CD4-positive, alpha-beta memory T cell (primary cell): ENCODE data around the gene SYNPO2. TPM values are rescaled to one million over a fixed set of nuclear protein-coding genes. Genes with fewer than 3 reads are reported as not detected.
A peak's percentile ranks its signal among the peaks of the same experiment; 100 is the strongest.

Experiments
- CTCF ChIA-PET: fragments of 350-600 bp; sonication (Branson Sonifier 250); formaldehyde crosslinking; loops from one replicate; lab custom pipeline; 2021; ENCODE audit warnings: inconsistent platforms; ENCODE audit not compliant: partially characterized antibody; lab: Charles Lee
- POLR2A ChIA-PET: fragments of 350-600 bp; sonication (Branson Sonifier 250); formaldehyde crosslinking; loops from one replicate; lab custom pipeline; 2021; ENCODE audit not compliant: partially characterized antibody; lab: Charles Lee
- DNase-seq, 5 donors: peaks; one replicate each; pipeline versions ENCODE4 v3.0.0 to v3.0.0-alpha.2; 2020 to 2022; ENCODE audit warnings: mixed read lengths in 1 of 5
- H3K27ac ChIP-seq: one replicate; pipeline ENCODE4 v1.7.0; 2013; ENCODE audit warnings: low read depth, low read length
- H3K27me3 ChIP-seq: 2 replicates; pipeline ENCODE4 v1.7.0; 2013; ENCODE audit warnings: mild to moderate bottlenecking, low read length, moderate library complexity; ENCODE audit not compliant: insufficient read depth
- H3K36me3 ChIP-seq: 2 replicates; pipeline ENCODE4 v1.7.0; 2013; ENCODE audit warnings: mild to moderate bottlenecking, low read length, moderate library complexity; ENCODE audit not compliant: insufficient read depth
- H3K4me1 ChIP-seq: 2 replicates; pipeline ENCODE4 v1.7.0; 2013; ENCODE audit warnings: mild to moderate bottlenecking, low read length, moderate library complexity; ENCODE audit not compliant: insufficient read depth
- H3K4me3 ChIP-seq, 2 donors: one replicate each; pipeline ENCODE4 v1.7.0; 2013; ENCODE audit warnings: low read length in 2 of 2, mild to moderate bottlenecking in 1 of 2
- H3K9me3 ChIP-seq, 2 donors: one replicate each; pipeline ENCODE4 v1.7.0; 2013; ENCODE audit warnings: low read length in 2 of 2, control low read depth in 1 of 2; ENCODE audit not compliant: control insufficient read depth in 1 of 2
- H3K27ac Mint-ChIP-seq, 7 donors: one replicate each; pipeline ENCODE4 v1.8.0; 2020 to 2021; ENCODE audit warnings: mixed read lengths in 7 of 7, mild to moderate bottlenecking in 6 of 7, inconsistent platforms in 3 of 7, moderate library complexity in 3 of 7
- H3K27me3 Mint-ChIP-seq, 2 donors: one replicate each; pipeline ENCODE4 v1.8.0; 2020 to 2021; ENCODE audit warnings: mixed read lengths in 2 of 2
- H3K36me3 Mint-ChIP-seq, 2 donors: one replicate each; pipeline ENCODE4 v1.8.0; 2020 to 2021; ENCODE audit warnings: mixed read lengths in 2 of 2, inconsistent platforms in 1 of 2, mild to moderate bottlenecking in 1 of 2
- H3K4me1 Mint-ChIP-seq, 4 donors: one replicate each; pipeline ENCODE4 v1.8.0; 2020 to 2021; ENCODE audit warnings: mixed read lengths in 4 of 4, mild to moderate bottlenecking in 1 of 4
- H3K4me3 Mint-ChIP-seq, 8 donors: one replicate each; pipeline ENCODE4 v1.8.0; 2020 to 2021; ENCODE audit warnings: mixed read lengths in 8 of 8, mild to moderate bottlenecking in 7 of 8, moderate library complexity in 6 of 8, inconsistent platforms in 3 of 8
- H3K9me3 Mint-ChIP-seq, 8 donors: one replicate each; pipeline ENCODE4 v1.8.0; 2020 to 2021; ENCODE audit warnings: mixed read lengths in 8 of 8, mild to moderate bottlenecking in 5 of 8, inconsistent platforms in 3 of 8, moderate library complexity in 1 of 8
- intact Hi-C: fragments of 100-400 bp; cut with micrococcal nuclease; formaldehyde crosslinking; loops from one replicate; pipeline ENCODE4 v1.15.1; 2023
- polyA plus RNA-seq, 2 donors: library from polyadenylated mRNA; unstranded; fragments of 300-500 nt; fragmentation: Illumina TruSeq; gene quantifications; one replicate each; pipeline ENCODE4 v1.2.3, GENCODE V29; 2021
- total RNA-seq, 2 experiments: library from RNA; stranded (reverse); gene quantifications; one replicate each; pipeline ENCODE4 v1.2.3, GENCODE V29; 2021

Gene SYNPO2
- total and polyA plus RNA-seq, 4 experiments from 2014 or later, result 0.04 to 1.4 (median 0.84) TPM

DNA sequence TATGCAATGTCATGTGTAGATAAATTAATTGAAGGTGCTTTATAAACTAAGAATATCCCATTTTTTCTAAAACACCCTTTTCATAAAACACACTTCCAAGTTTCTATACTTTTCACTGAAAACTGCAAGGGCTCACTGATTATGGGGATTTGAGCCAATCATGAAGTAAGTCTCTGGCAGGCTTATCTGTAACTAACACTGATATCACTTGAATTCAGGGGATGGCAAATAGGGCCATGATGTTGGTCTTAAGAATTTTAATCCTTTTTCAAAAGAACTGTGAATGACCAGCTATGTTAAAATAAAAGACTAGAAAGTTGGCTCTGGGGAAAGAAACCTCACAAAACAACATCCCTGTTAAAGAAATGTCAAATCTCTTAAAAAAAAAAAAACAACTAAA, 39.8 kb upstream of the SYNPO2 start:
- H3K4me3 ChIP-seq, result no peak overlapping the region
- DNase-seq, result no peak
- ChIA-PET CTCF (interaction anchor here (2.5 kb wide), 1 partner anchor 14 kb away, joined by 6 read pairs; the partner anchor contains the start of gene SEC24D), POLR2A (interaction anchor here (1.8 to 2.6 kb wide), 2 partner anchors 15 to 17 kb away, joined by 6 read pairs; no protein-coding TSS in a partner anchor)
- H3K36me3 Mint-ChIP-seq, result peaks cover 10 to 12% of the 10 kb centered on the region in 2 donors
- peaks cover 0 to 4% (median 0%) of the 10 kb centered on the region in 8 donors for H3K9me3 Mint-ChIP-seq
- H3K4me3 Mint-ChIP-seq, result no peak overlapping the region
- no peak overlapping the region for H3K27ac Mint-ChIP-seq
- H3K27me3 Mint-ChIP-seq, result peaks cover 2 to 4% of the 10 kb centered on the region in 2 donors
- intact Hi-C loops, result no loop called here
- no peak overlapping the region for H3K27ac ChIP-seq
- H3K36me3 ChIP-seq, result no peaks in the 10 kb centered on the region
- peaks cover 18% of the 10 kb centered on the region for H3K4me1 ChIP-seq
- H3K27me3 ChIP-seq, result no peaks in the 10 kb centered on the region
- H3K9me3 ChIP-seq, result no peaks in the 10 kb centered on the region
- H3K4me1 Mint-ChIP-seq, result peaks cover 17 to 33% (median 25%) of the 10 kb centered on the region in 4 donors

DNA sequence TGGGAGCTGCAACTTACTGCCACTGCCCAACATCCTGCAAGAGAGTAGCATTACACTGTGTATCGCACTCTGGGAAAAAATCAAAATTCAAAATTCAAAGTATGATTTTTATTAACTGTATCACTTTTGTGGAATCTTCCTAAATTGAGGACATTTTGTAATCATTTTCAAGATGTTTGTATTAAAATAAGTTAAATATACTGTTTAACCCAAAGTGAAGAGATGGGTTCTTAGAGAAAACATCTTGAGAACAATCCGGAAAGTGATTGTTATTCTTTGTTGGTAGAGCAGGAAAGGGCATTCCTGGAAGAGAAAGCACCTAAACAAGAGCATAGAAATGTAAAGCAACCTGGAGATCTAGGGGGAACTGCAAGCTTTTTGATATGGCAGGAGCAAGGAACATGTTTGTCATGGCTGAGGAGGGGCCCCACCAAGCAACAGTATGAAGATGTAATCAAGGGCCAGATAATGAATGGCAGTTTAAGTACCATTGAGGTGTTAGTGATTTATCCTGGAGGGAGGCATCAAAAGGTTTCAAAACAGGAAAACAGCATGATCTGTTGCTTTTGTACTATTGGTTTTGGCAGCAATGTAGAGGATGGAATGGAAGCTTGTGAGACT, 38.7 kb upstream of the SYNPO2 start:
- Histone ChIP-seq H3K27me3 (no peaks in the 10 kb centered on the region), H3K4me1 (peaks cover 18% of the 10 kb centered on the region), H3K4me3 (peak overlapping the region; percentile 63 to 72), H3K36me3 (no peaks in the 10 kb centered on the region), H3K9me3 (no peaks in the 10 kb centered on the region), H3K27ac (peak overlapping the region; percentile 75)
- peak in 1 of 5 donors; percentile 5 for DNase-seq
- CTCF ChIA-PET, result interaction anchor here (1.1 to 2.6 kb wide), 3 partner anchors 9 to 15 kb away, joined by 4 to 13 read pairs (median 6); partner anchors contain the start of gene SEC24D
- peaks cover 0 to 4% (median 0%) of the 10 kb centered on the region in 8 donors for H3K9me3 Mint-ChIP-seq
- POLR2A ChIA-PET, result interaction anchor here (0.7 to 2.6 kb wide), 8 partner anchors 14 to 362 kb away, joined by 3 to 27 read pairs (median 4); partner anchors contain the start of genes METTL14, SEC24D and USP53
- H3K36me3 Mint-ChIP-seq, result peaks cover 10 to 12% of the 10 kb centered on the region in 2 donors
- peaks cover 2 to 4% of the 10 kb centered on the region in 2 donors for H3K27me3 Mint-ChIP-seq
- H3K4me3 Mint-ChIP-seq, result peak overlapping the region; percentile 94 to 97 (median 96)
- H3K27ac Mint-ChIP-seq, result peak overlapping the region; percentile 83 to 98 (median 96)
- intact Hi-C loops, result loop anchor here (1.0 to 5.0 kb wide), 3 partner anchors 15 to 604 kb away; no protein-coding TSS in a partner anchor
- peaks cover 19 to 34% (median 26%) of the 10 kb centered on the region in 4 donors for H3K4me1 Mint-ChIP-seq

DNA sequence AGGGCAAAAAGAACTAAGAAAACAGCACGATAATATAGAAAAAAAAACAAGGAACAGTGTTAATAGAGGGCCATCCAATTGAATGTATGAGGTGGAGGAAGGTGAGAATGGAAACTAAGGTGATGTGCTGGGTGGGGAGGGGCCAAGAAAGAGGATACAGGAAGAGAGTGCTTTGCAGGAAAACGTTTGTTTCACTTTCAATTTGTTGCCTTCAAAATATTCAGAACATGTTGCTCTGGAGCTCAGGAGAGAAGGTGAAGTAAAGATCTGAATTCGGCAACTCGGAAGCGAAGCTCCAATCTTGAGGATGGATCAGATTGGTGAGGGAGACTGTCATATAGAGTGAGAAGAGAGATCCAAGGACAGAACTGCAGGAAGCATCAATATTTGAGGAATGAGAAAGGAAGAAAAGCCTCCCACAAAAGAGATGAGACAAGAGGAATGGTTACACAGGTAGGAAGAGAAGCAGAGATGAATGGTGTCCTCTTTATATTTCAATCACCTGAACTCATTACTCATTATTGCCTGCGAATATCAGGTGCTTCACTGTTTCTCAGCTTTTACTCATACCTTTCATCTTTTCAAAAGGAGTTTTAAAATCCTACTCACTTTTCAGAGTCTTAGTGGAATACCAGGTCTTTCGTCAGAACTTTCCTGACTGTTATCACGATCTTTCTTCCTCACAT, 38.0 kb upstream of the SYNPO2 start:
- Histone ChIP-seq H3K4me3 (peak overlapping the region; percentile 63 to 72), H3K4me1 (peaks cover 18% of the 10 kb centered on the region), H3K36me3 (no peaks in the 10 kb centered on the region), H3K27ac (peak overlapping the region; percentile 75), H3K9me3 (no peaks in the 10 kb centered on the region), H3K27me3 (no peaks in the 10 kb centered on the region)
- peaks cover 10 to 12% of the 10 kb centered on the region in 2 donors for H3K36me3 Mint-ChIP-seq
- ChIA-PET CTCF (interaction anchor here (1.1 to 2.6 kb wide), 3 partner anchors 10 to 15 kb away, joined by 4 to 13 read pairs (median 6); partner anchors contain the start of gene SEC24D), POLR2A (interaction anchor here (0.7 to 2.6 kb wide), 8 partner anchors 14 to 362 kb away, joined by 3 to 27 read pairs (median 4); partner anchors contain the start of genes METTL14, SEC24D and USP53)
- peaks cover 0 to 4% (median 0%) of the 10 kb centered on the region in 8 donors for H3K9me3 Mint-ChIP-seq
- H3K27ac Mint-ChIP-seq, result peak overlapping the region; percentile 83 to 98 (median 96)
- peak overlapping the region; percentile 94 to 97 (median 96) for H3K4me3 Mint-ChIP-seq
- H3K4me1 Mint-ChIP-seq, result peaks cover 19 to 34% (median 26%) of the 10 kb centered on the region in 4 donors
- DNase-seq, result peak; percentile 54 to 72 (median 66)
- intact Hi-C loops, result loop anchor here (1.0 to 5.0 kb wide), 3 partner anchors 15 to 604 kb away; no protein-coding TSS in a partner anchor
- peaks cover 2 to 4% of the 10 kb centered on the region in 2 donors for H3K27me3 Mint-ChIP-seq

DNA sequence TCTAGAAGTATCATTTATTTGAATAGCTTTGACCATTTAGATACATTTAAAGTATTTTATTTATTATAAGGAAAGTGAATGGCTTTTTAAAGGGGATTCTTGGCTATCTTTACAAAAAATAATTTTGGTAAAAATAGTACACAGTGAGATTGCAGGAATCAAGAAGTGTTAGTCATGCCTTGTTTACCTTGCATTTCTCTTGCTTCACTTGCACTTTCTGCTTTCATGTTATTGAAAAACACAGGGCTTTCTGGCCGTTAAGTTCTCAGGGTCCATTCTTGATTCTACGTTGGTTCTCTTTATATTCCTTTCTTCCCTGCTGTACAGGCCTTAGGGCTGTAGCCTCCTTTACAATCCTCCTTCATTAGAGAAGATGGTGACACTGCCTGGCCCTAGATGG, 30.9 kb upstream of the SYNPO2 start:
- H3K4me1 Mint-ChIP-seq, result peaks cover 2 to 11% (median 6%) of the 10 kb centered on the region in 4 donors
- intact Hi-C loops, result no loop called here

DNA sequence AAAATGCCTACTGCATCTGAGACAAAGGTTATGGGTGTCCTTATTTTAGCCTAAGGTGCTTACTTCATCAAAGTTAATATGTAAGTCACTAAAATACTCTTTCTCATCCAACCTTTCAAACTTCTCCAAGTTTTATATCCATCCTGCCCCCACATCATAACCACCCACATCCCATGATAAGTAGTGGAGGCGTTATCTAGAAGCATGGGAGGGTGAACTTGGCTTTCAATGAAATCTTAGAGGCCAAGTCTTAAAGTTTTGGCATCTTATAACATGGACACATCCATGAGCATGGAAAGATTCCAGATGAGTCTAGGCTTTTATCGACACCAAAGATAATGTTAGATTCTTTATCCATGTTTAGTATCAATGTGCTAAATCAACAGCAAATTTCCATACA, 29.9 kb upstream of the SYNPO2 start:
- peaks cover 0 to 2% (median 0%) of the 10 kb centered on the region in 8 donors for H3K9me3 Mint-ChIP-seq
- Histone ChIP-seq H3K36me3 (no peaks in the 10 kb centered on the region), H3K4me3 (no peak overlapping the region), H3K9me3 (no peaks in the 10 kb centered on the region), H3K27ac (no peak overlapping the region), H3K4me1 (no peaks in the 10 kb centered on the region), H3K27me3 (no peaks in the 10 kb centered on the region)
- H3K4me1 Mint-ChIP-seq, result peaks cover 0 to 4% (median 2%) of the 10 kb centered on the region in 4 donors
- H3K4me3 Mint-ChIP-seq, result no peak overlapping the region
- no peak overlapping the region for H3K27ac Mint-ChIP-seq
- POLR2A ChIA-PET, result no interaction called here
- CTCF ChIA-PET, result interaction anchor here (1.5 kb wide), 1 partner anchor 20 kb away, joined by 3 read pairs; no protein-coding TSS in a partner anchor
- DNase-seq, result no peak
- H3K36me3 Mint-ChIP-seq, result peaks cover 0 to 8% of the 10 kb centered on the region in 2 donors
- H3K27me3 Mint-ChIP-seq, result no peaks in the 10 kb centered on the region
- intact Hi-C loops, result no loop called here

More for the DNA sequence above, 30.9 kb upstream of the SYNPO2 start:
- no peaks in the 10 kb centered on the region for H3K36me3 ChIP-seq
- no peaks in the 10 kb centered on the region for H3K27me3 ChIP-seq
- H3K9me3 ChIP-seq, result no peaks in the 10 kb centered on the region
- ChIA-PET POLR2A (interaction anchor here (1.5 kb wide), 1 partner anchor 20 kb away, joined by 3 read pairs; no protein-coding TSS in a partner anchor), CTCF (no interaction called here)
- peaks cover 0 to 11% of the 10 kb centered on the region in 2 donors for H3K36me3 Mint-ChIP-seq
- H3K27ac ChIP-seq, result no peak overlapping the region
- H3K4me3 ChIP-seq, result no peak overlapping the region
- H3K4me1 ChIP-seq, result no peaks in the 10 kb centered on the region
- H3K27me3 Mint-ChIP-seq, result no peaks in the 10 kb centered on the region
- no peak overlapping the region for H3K27ac Mint-ChIP-seq
- no peak overlapping the region for H3K4me3 Mint-ChIP-seq
- DNase-seq, result no peak
- peaks cover 0 to 2% (median 0%) of the 10 kb centered on the region in 8 donors for H3K9me3 Mint-ChIP-seq

DNA sequence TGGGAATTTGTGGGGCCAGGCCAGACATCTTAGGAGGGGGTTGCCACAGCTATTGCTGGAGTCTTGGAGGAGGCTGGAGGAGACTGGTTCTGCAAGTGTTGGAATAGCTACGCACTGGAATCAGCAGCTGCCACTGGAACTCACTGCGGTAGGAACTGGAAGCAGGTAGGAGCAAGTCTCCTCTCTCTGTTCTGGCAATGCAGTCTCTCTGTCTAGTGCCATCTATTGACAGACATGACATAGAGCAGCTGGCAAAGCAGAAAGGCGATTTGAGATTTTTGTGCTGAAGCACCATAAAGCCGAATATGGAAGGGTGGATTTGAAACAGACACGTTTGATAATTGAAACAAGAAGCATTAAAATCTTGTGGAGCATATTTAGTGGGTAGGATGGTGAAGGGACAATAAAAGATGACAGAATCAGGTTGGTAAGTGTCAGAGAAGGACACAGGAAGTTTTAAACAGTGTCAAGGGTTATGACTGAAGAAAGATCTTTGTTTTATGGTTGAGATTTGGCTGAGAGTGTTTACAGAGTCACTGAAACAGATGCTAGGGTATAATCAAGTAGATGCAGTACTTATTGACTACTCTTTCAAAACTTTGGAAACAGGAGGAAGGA, 23.5 kb upstream of the SYNPO2 start:
- Mint-ChIP-seq H3K4me3 (no peak overlapping the region), H3K27ac (no peak overlapping the region), H3K9me3 (no peaks in the 10 kb centered on the region), H3K4me1 (no peaks in the 10 kb centered on the region), H3K36me3 (no peaks in the 10 kb centered on the region), H3K27me3 (no peaks in the 10 kb centered on the region)
- ChIA-PET POLR2A (interaction anchor here (1.2 to 1.3 kb wide), 2 partner anchors 15 to 30 kb away, joined by 3 to 6 read pairs; no protein-coding TSS in a partner anchor), CTCF (interaction anchor here (0.7 to 3.8 kb wide), 23 partner anchors 8 to 171 kb away, joined by 3 to 39 read pairs (median 5); partner anchors contain the start of genes SEC24D and SYNPO2)
- no peaks in the 10 kb centered on the region for H3K36me3 ChIP-seq
- no peak overlapping the region for H3K27ac ChIP-seq
- H3K9me3 ChIP-seq, result no peaks in the 10 kb centered on the region
- H3K4me3 ChIP-seq, result no peak overlapping the region
- intact Hi-C loops, result loop anchor here (1.0 kb wide), 1 partner anchor 93 kb away; no protein-coding TSS in a partner anchor
- no peaks in the 10 kb centered on the region for H3K27me3 ChIP-seq
- peak in 4 of 5 donors; percentile 22 to 35 (median 26) for DNase-seq
- no peaks in the 10 kb centered on the region for H3K4me1 ChIP-seq
